GM12865 (cell line): ENCODE measurements around the gene CCDC60.
A peak's percentile ranks its signal among the peaks of the same experiment; 100 is the strongest.

Source experiments
- DNase-seq: peaks from one replicate; pipeline ENCODE4 v3.0.0; 2010; ENCODE audit warnings: low read depth
- H3K4me3 ChIP-seq: 2 replicates; pipeline ENCODE4 v1.5.1; 2011; ENCODE audit warnings: mild to moderate bottlenecking, low read depth, low read length, control low read depth
- TF ChIP-seq, protein P1 (sequence below): IDR thresholded peaks from 2 replicates; pipeline ENCODE4 v1.5.1; 2011; ENCODE audit warnings: low read length, control low read depth, low read depth, inconsistent platforms; ENCODE audit not compliant: insufficient read depth; ENCODE audit errors: missing control alignments

The CCDC60 gene

DNA sequence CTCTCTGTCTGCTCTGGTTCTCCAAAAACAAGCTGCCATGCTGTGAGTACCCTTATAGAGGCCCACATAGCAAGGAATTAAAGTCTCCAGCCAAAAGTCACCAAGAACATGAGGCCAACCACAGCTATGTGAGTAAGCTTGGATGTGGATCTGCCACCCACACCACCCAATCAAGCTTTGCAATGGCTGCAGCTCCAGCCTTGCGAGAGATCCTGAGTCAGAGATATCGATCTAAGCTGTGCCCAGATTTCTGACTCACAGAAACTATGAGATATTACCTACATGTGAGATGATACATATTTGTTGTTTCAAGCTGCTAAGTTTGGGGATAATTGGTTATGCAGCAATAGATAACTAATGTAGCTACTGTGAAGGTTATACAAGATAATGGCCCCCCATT lies 243.6 kb downstream of the CCDC60 start:
- H3K4me3 ChIP-seq, result no peak overlapping the region
- TF ChIP-seq, protein P1, sequence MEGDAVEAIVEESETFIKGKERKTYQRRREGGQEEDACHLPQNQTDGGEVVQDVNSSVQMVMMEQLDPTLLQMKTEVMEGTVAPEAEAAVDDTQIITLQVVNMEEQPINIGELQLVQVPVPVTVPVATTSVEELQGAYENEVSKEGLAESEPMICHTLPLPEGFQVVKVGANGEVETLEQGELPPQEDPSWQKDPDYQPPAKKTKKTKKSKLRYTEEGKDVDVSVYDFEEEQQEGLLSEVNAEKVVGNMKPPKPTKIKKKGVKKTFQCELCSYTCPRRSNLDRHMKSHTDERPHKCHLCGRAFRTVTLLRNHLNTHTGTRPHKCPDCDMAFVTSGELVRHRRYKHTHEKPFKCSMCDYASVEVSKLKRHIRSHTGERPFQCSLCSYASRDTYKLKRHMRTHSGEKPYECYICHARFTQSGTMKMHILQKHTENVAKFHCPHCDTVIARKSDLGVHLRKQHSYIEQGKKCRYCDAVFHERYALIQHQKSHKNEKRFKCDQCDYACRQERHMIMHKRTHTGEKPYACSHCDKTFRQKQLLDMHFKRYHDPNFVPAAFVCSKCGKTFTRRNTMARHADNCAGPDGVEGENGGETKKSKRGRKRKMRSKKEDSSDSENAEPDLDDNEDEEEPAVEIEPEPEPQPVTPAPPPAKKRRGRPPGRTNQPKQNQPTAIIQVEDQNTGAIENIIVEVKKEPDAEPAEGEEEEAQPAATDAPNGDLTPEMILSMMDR, result no peak
- no peak for DNase-seq

DNA sequence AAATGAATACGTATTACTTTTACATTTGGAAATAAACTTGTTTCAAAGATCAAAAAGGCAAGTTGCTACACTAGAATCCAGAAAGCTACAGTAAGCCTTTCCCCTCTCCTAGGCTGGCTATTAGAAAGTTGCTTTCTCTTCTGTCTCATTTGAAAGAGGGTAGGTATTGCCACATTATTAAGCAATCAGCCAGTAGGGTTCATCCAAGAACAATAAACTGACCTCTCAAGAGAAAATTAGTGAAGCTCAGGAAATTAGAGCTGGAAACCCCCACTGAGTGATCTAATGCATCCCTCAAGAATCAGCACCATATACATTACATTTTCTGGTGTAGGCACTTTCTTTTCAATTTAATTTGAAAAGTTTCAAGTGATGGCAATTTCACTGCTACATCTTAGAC lies 254.6 kb downstream of the CCDC60 start:
- TF ChIP-seq, protein P1, result no peak
- DNase-seq, result peak; percentile 7
- no peak overlapping the region for H3K4me3 ChIP-seq

DNA sequence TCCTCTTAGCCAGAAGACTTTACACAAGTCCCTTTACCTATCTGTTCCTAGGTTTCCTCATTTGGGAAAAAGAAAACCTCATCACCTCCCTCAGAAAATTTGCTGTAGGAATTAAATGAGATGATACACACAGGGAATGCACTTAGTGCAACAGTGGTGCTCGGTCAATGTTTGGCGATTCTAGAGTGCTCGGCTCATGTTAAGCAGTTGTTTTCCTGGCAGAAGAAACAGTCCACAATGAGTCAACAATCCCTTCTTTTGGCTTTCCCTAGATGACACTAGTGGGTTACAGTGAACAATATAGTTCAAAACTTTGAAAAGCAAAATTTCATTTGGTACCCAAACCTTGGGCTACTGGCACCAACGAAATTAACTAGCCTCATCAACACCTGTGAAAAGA lies 255.1 kb downstream of the CCDC60 start:
- H3K4me3 ChIP-seq, result no peak overlapping the region
- TF ChIP-seq, protein P1, result no peak

More for the DNA sequence above, 255.1 kb downstream of the CCDC60 start:
- no peak for DNase-seq
